Suprapubic skin (tissue), 4 donors: ENCODE measurements around the gene CD48. TPM values are rescaled to one million over a fixed set of nuclear protein-coding genes. Genes with fewer than 3 reads are reported as not detected.
"Not testable (repeated sequence)": the region's sequence is repeated elsewhere in the genome, so short reads cannot be mapped to it uniquely, and the experiment has no call there.

Experiments used
- DNase-seq, 2 donors: peaks; one replicate each; pipeline ENCODE4 v3.0.0-alpha.2; 2019; ENCODE audit warnings: low spot score in 2 of 2
- H3K27ac ChIP-seq: fragments of 200-600 bp; sonication (generic); one replicate; pipeline ENCODE4 v1.5.1; 2019
- H3K27me3 ChIP-seq: fragments of 200-600 bp; sonication (generic); one replicate; pipeline ENCODE4 v1.5.1; 2019
- H3K36me3 ChIP-seq: fragments of 200-600 bp; sonication (generic); one replicate; pipeline ENCODE4 v1.5.1; 2019
- H3K4me1 ChIP-seq: fragments of 200-600 bp; sonication (generic); one replicate; pipeline ENCODE4 v1.5.1; 2019
- H3K4me3 ChIP-seq: fragments of 200-600 bp; sonication (generic); one replicate; pipeline ENCODE4 v1.5.1; 2019; ENCODE audit warnings: mild to moderate bottlenecking
- H3K9me3 ChIP-seq: fragments of 200-600 bp; sonication (generic); one replicate; pipeline ENCODE4 v1.5.1; 2019
- CTCF ChIP-seq, 2 donors: fragments of 200-600 bp in 1 of 2; fragments of 450-650 bp in 1 of 2; sonication (generic) in 1 of 2; IDR thresholded peaks; one replicate each; pipeline ENCODE4 v1.5.1; 2016 to 2019; ENCODE audit warnings: antibody characterized with exemption in 2 of 2, mild to moderate bottlenecking in 1 of 2, moderate library complexity in 1 of 2
- EP300 ChIP-seq: sonication (generic); formaldehyde crosslinking; IDR thresholded peaks from one replicate; pipeline ENCODE4 v1.6.1; 2017; ENCODE audit warnings: antibody characterized with exemption
- POLR2A ChIP-seq, 2 donors: fragments of 450-650 bp; IDR thresholded peaks; one replicate each; pipeline ENCODE4 v1.6.1; 2017; ENCODE audit warnings: antibody characterized with exemption in 2 of 2, mild to moderate bottlenecking in 2 of 2, moderate library complexity in 2 of 2
- POLR2AphosphoS5 ChIP-seq, 3 donors: sonication (generic); formaldehyde crosslinking; IDR thresholded peaks; one replicate each; pipeline ENCODE4 v1.6.1; 2017; ENCODE audit warnings: antibody characterized with exemption in 3 of 3
- WGBS: methylation state at CpG from one replicate; pipeline ENCODE4 v1.1.5; 2018; 5-methylcytosine and 5-hydroxymethylcytosine counted together
- total RNA-seq, 4 donors: library from RNA; depleted of rRNA; stranded (reverse); fragments of >200 nt; gene quantifications; one replicate each; pipeline ENCODE4 v1.1.0, GENCODE V29; 2016

CD48 gene
- total RNA-seq, 4 donors from 2014 or later, result 0.60 to 1.6 (median 1.0) TPM; not detected in 1

- Histone ChIP-seq H3K4me3 (no peak overlapping the region), H3K9me3 (no peaks in the 10 kb centered on the region), H3K4me1 (peaks cover 6% of the 10 kb centered on the region), H3K27ac (no peak overlapping the region), H3K27me3 (peaks cover 4% of the 10 kb centered on the region), H3K36me3 (no peaks in the 10 kb centered on the region)
- TF ChIP-seq EP300 (no peak), POLR2AphosphoS5 (IDR thresholded peaks at IDR 0.05) (no peak), CTCF (IDR thresholded peaks at IDR 0.05) (no peak), POLR2A (IDR thresholded peaks at IDR 0.05) (no peak)
- no peak for DNase-seq
These were observed 5.9 kb downstream of the CD48 start for GRCh38 chr1:160705742-160706141.

GRCh38 chr1:160705212-160705621, 6.4 kb downstream of the CD48 start:
- DNase-seq, H3K4me3 ChIP-seq, H3K36me3 ChIP-seq, H3K27ac ChIP-seq, H3K27me3 ChIP-seq, H3K4me1 ChIP-seq, H3K9me3 ChIP-seq: not testable (repeated sequence)
- 79% methylated on average over 3 of the region's 3 CpGs for WGBS

- TF ChIP-seq CTCF (IDR thresholded peaks at IDR 0.05) (no peak), POLR2A (IDR thresholded peaks at IDR 0.05) (no peak), POLR2AphosphoS5 (IDR thresholded peaks at IDR 0.05) (no peak), EP300 (no peak)
- H3K4me3 ChIP-seq, result no peak overlapping the region
- DNase-seq, result no peak
- H3K36me3 ChIP-seq, result no peaks in the 10 kb centered on the region
- no peak overlapping the region for H3K27ac ChIP-seq
- WGBS, result 71% methylated on average over 4 of the region's 4 CpGs
- peaks cover 6% of the 10 kb centered on the region for H3K4me1 ChIP-seq
- no peaks in the 10 kb centered on the region for H3K9me3 ChIP-seq
- peaks cover 4% of the 10 kb centered on the region for H3K27me3 ChIP-seq
These were observed 7.4 kb downstream of the CD48 start for GRCh38 chr1:160704250-160704649.

- Histone ChIP-seq H3K27me3 (no peaks in the 10 kb centered on the region), H3K9me3 (no peaks in the 10 kb centered on the region), H3K4me1 (peaks cover 3% of the 10 kb centered on the region), H3K27ac (no peak overlapping the region), H3K36me3 (no peaks in the 10 kb centered on the region), H3K4me3 (no peak overlapping the region)
- WGBS, result 88% methylated on average over 5 of the region's 5 CpGs
- no peak for DNase-seq
- TF ChIP-seq POLR2A (IDR thresholded peaks at IDR 0.05) (no peak), POLR2AphosphoS5 (IDR thresholded peaks at IDR 0.05) (no peak), CTCF (IDR thresholded peaks at IDR 0.05) (no peak)
These were observed 9.5 kb downstream of the CD48 start for GRCh38 chr1:160702100-160702499.

GRCh38 chr1:160692390-160692789, 19.2 kb downstream of the CD48 start:
- 89% methylated on average over 10 of the region's 10 CpGs for WGBS
- H3K27ac ChIP-seq, H3K4me3 ChIP-seq, H3K27me3 ChIP-seq, H3K4me1 ChIP-seq, H3K9me3 ChIP-seq, H3K36me3 ChIP-seq, DNase-seq: not testable (repeated sequence)

GRCh38 chr1:160685266-160685665, 26.4 kb downstream of the CD48 start:
- Histone ChIP-seq H3K4me3 (no peak overlapping the region), H3K27ac (no peak overlapping the region), H3K27me3 (no peaks in the 10 kb centered on the region), H3K9me3 (no peaks in the 10 kb centered on the region), H3K4me1 (peaks cover 2% of the 10 kb centered on the region), H3K36me3 (no peaks in the 10 kb centered on the region)
- DNase-seq, result no peak
- no peak for TF ChIP-seq POLR2AphosphoS5 (IDR thresholded peaks at IDR 0.05)
- TF ChIP-seq EP300, result no peak
- TF ChIP-seq POLR2A (IDR thresholded peaks at IDR 0.05), result no peak
- TF ChIP-seq CTCF (IDR thresholded peaks at IDR 0.05), result no peak
